MG63 (cell line): Measurements from ENCODE around the gene PILRB. TPM values are rescaled to one million over a fixed set of nuclear protein-coding genes. Genes with fewer than 3 reads are reported as not detected.

Experiments used
- DNase-seq: peaks from one replicate; pipeline ENCODE4 v3.0.0-alpha.2; 2020
- H3K27me3 ChIP-seq: fragments of 250-450 bp; sonication (Bioruptor Pico); 2 replicates; pipeline ENCODE4 v1.5.1; 2020; ENCODE audit warnings: mild to moderate bottlenecking, moderate library complexity
- H3K36me3 ChIP-seq: fragments of 250-450 bp; sonication (Bioruptor Pico); 2 replicates; pipeline ENCODE4 v1.5.1; 2020; ENCODE audit warnings: mild to moderate bottlenecking, moderate library complexity
- H3K4me3 ChIP-seq: fragments of 250-450 bp; sonication (Bioruptor Pico); 2 replicates; pipeline ENCODE4 v1.5.1; 2020; ENCODE audit warnings: mild to moderate bottlenecking, moderate library complexity
- H3K9me3 ChIP-seq: fragments of 250-450 bp; sonication (Bioruptor Pico); 2 replicates; pipeline ENCODE4 v1.5.1; 2020; ENCODE audit warnings: mild to moderate bottlenecking, moderate library complexity
- total RNA-seq: library from RNA; depleted of rRNA; stranded (reverse); fragments of >200 nt; shearing (Covaris generic); gene quantifications from 2 replicates; pipeline ENCODE4 v1.2.3, GENCODE V29; 2014; ENCODE audit warnings: low replicate concordance; rRNA removed

PILRB gene
- total RNA-seq, 1 experiment from 2014 or later = 6.2 TPM

DNA sequence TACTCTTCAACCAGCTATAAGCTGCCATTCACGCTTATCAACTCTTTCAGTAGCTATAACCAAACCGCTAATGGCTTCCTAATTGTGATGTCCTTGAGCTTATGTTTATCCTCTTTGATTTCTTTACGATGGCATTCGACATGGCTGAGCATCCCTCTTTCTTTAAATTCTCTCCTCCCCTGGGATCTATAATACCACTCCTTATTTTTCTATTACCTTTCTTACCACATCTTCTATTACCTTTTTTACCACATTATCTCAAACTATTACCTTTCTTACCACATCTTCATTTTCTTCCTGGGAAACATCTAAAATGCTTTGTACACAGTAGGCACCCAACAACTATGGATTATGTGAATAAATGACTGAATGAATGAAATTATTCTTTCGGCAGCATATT, 57.5 kb downstream of the PILRB start:
- DNase-seq = no peak
- H3K4me3 ChIP-seq = no peak overlapping the region
- H3K36me3 ChIP-seq = no peaks in the 10 kb centered on the region
- H3K27me3 ChIP-seq = no peaks in the 10 kb centered on the region
- H3K9me3 ChIP-seq = no peaks in the 10 kb centered on the region

Other genes starting within 250 kb of the PILRB start
- gene TAF6, start 238.8 kb upstream of the PILRB start, total RNA-seq = 10.8 and 30.6 TPM in 2 replicates
- 11.4 and 26.6 TPM in 2 replicates for gene CNPY4, start 238.5 kb upstream of the PILRB start, total RNA-seq
- 1.9 TPM in 1 of 2 replicates, not detected in the other for gene MBLAC1, start 231.2 kb upstream of the PILRB start, total RNA-seq
- 54.8 and 74.5 TPM in 2 replicates for gene LAMTOR4, start 209.2 kb upstream of the PILRB start, total RNA-seq
- 0.22 and 3.0 TPM in 2 replicates for gene TRAPPC14, start 199.4 kb upstream of the PILRB start, total RNA-seq
- gene GAL3ST4, start 189.5 kb upstream of the PILRB start, total RNA-seq = 0.44 TPM in 1 of 2 replicates, not detected in the other
- 0.33 TPM in 1 of 2 replicates, not detected in the other for gene GPC2, start 180.7 kb upstream of the PILRB start, total RNA-seq
- gene STAG3, start 180.2 kb upstream of the PILRB start, total RNA-seq = 0.13 TPM in 1 of 2 replicates, not detected in the other
- not detected in 2 replicates for gene PVRIG, start 138.2 kb upstream of the PILRB start, total RNA-seq
- not detected in 2 replicates for gene SPDYE3, start 50.4 kb upstream of the PILRB start, total RNA-seq
- gene PILRA, start 15.4 kb downstream of the PILRB start, total RNA-seq = not detected in 2 replicates
- gene ZCWPW1, start 70.6 kb downstream of the PILRB start, total RNA-seq = 5.1 and 6.8 TPM in 2 replicates
- 46.1 and 57.3 TPM in 2 replicates for gene MEPCE, start 71.7 kb downstream of the PILRB start, total RNA-seq
- 12.9 and 25.1 TPM in 2 replicates for gene PPP1R35, start 78.4 kb downstream of the PILRB start, total RNA-seq
- gene SPACDR, start 106.1 kb downstream of the PILRB start, total RNA-seq = 0.56 TPM in 1 of 2 replicates, not detected in the other
- gene TSC22D4, start 121.1 kb downstream of the PILRB start, total RNA-seq = 5.7 and 27.7 TPM in 2 replicates
- not detected in 2 replicates for gene NYAP1, start 125.8 kb downstream of the PILRB start, total RNA-seq
- 5.8 and 10.2 TPM in 2 replicates for gene AGFG2, start 181.1 kb downstream of the PILRB start, total RNA-seq
- gene SAP25, start 215.8 kb downstream of the PILRB start, total RNA-seq = not detected in 2 replicates
- gene LRCH4, start 228.0 kb downstream of the PILRB start, total RNA-seq = 3.8 and 6.3 TPM in 2 replicates
- gene FBXO24, start 228.2 kb downstream of the PILRB start, total RNA-seq = 1.0 and 1.2 TPM in 2 replicates
- 53.5 and 1,171 TPM in 2 replicates for gene PCOLCE, start 244.2 kb downstream of the PILRB start, total RNA-seq